OCI-LY7 (cell line): ENCODE results near the gene SYN1.

Experiments used
- EZH2phosphoT487 ChIP-seq: fragments of 200-600 bp; sonication (generic); IDR thresholded peaks from 2 replicates; pipeline ENCODE4 v1.6.1; 2018; ENCODE audit warnings: low read depth, borderline replicate concordance, mild to moderate bottlenecking, mixed run types, antibody characterized with exemption, low read length, moderate library complexity, mixed read lengths
- TF ChIP-seq, protein P1 (sequence below): fragments of 200-600 bp; sonication (generic); conservative IDR thresholded peaks from 2 replicates; pipeline ENCODE4 v1.5.1; 2014; ENCODE audit warnings: mild to moderate bottlenecking, antibody characterized with exemption, low read length, moderate library complexity, mixed read lengths

DNA sequence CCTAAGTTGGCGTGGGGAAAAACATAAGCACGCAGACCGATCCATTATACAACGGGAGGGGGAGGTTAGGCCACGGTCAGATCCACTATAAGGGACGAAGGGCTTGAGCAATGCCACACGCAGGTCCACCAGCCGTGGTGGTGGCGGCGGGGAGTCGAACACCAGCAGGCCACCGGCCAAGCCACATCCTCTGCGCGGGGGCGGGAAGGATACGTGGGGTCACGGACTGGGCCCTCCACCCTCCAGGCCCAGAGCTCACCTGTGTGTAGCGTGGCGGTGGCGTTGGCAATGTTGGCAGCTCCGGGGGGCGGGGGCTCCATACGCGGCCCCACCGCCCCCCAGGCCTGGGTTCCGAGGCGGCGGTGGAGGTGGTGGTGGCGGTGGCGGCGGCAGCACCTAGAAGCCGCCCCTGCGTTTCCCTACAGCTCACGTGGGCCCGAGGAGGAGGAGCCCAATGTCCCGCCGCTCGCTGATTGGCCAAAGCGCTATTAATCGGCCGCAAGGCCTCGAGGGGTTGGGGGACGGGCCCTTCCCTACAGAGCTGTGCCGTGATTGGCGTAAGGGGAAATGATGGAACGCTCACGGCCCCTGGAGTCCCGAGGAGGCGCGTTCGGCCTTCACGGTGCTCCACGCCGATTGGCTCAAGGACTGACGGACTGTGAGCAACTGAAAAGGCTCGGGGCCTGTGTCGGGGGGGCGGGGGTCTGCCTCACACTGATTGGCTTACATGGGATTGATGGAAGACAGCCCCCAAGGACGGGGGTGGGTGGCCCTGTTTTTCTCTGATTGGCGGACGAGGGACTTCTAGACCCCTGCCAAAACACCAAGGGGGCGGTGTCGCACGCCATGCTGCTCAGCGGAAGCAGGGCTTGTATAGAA lies 30.7 kb upstream of the SYN1 start, which contains the start of gene ELK1:
- TF ChIP-seq, protein P1, sequence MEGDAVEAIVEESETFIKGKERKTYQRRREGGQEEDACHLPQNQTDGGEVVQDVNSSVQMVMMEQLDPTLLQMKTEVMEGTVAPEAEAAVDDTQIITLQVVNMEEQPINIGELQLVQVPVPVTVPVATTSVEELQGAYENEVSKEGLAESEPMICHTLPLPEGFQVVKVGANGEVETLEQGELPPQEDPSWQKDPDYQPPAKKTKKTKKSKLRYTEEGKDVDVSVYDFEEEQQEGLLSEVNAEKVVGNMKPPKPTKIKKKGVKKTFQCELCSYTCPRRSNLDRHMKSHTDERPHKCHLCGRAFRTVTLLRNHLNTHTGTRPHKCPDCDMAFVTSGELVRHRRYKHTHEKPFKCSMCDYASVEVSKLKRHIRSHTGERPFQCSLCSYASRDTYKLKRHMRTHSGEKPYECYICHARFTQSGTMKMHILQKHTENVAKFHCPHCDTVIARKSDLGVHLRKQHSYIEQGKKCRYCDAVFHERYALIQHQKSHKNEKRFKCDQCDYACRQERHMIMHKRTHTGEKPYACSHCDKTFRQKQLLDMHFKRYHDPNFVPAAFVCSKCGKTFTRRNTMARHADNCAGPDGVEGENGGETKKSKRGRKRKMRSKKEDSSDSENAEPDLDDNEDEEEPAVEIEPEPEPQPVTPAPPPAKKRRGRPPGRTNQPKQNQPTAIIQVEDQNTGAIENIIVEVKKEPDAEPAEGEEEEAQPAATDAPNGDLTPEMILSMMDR, result no peak
- TF ChIP-seq EZH2phosphoT487, result no peak
